GM12878 (cell line): ENCODE results near the gene DNAJC11. TPM values are rescaled to one million over a fixed set of nuclear protein-coding genes. Genes with fewer than 3 reads are reported as not detected.

ENCODE experiments used
- ATAC-seq: fragments of 200-7000 bp; cut with Tn5 transposase; 3 replicates; pipeline ENCODE4 v1.9.1; 2020; ENCODE audit warnings: mild to moderate bottlenecking, moderate library complexity
- BruUV-seq: library from RNA; stranded (reverse); fragments of 400-500 nt; replicated peaks from 2 replicates; lab custom pipeline; 2021; lab: Mats Ljungman, UMichigan
- CTCF ChIA-PET: fragments of 300-600 bp; sonication (Branson Sonifier 250); formaldehyde crosslinking; extraction: SDS; loops from one replicate; lab custom pipeline; 2021; ENCODE audit warnings: inconsistent platforms; lab: Yijun Ruan, JAX
- POLR2A ChIA-PET: fragments of 350-600 bp; formaldehyde crosslinking; extraction: SDS; loops from one replicate; lab custom pipeline; 2021; ENCODE audit warnings: inconsistent platforms; lab: Charles Lee
- RAD21 ChIA-PET: fragments of 300-600 bp; sonication (Branson Sonifier 250); formaldehyde crosslinking; loops from one replicate; lab custom pipeline; 2023; ENCODE audit warnings: antibody characterized with exemption; ENCODE audit not compliant: unreplicated experiment; lab: Charles Lee
- SMC1A ChIA-PET: fragments of 300-600 bp; sonication (Branson Sonifier 250); formaldehyde crosslinking; loops from one replicate; lab custom pipeline; 2023; ENCODE audit not compliant: unreplicated experiment, uncharacterized antibody; lab: Charles Lee
- DNase-seq: peaks from one replicate; pipeline ENCODE4 v3.0.0-alpha.2; 2011; ENCODE audit warnings: low read depth, low spot score
- FAIRE-seq: peaks from 3 replicates; lab custom pipeline; 2011; peaks lifted over from hg19 to GRCh38; lab: Jason Lieb, UNC
- H2AFZ ChIP-seq: 2 replicates; pipeline ENCODE4 v1.6.0; 2011; ENCODE audit warnings: low read depth, low read length, control low read depth; ENCODE audit not compliant: control insufficient read depth
- H3K27ac ChIP-seq: 2 replicates; pipeline ENCODE4 v1.5.1; 2011; ENCODE audit warnings: control low read depth; ENCODE audit not compliant: control insufficient read depth, insufficient read depth
- H3K27me3 ChIP-seq, 2 experiments: replicated peaks in 1 of 2; 2 replicates each; pipeline versions ENCODE4 v1.6.0 to v1.6.1; 2011; ENCODE audit warnings: low read length in 1 of 2; ENCODE audit not compliant: control insufficient read depth in 2 of 2, insufficient read depth in 2 of 2
- H3K36me3 ChIP-seq, 2 experiments: 2 replicates each; pipeline ENCODE4 v1.5.1; 2011; ENCODE audit warnings: low read length in 1 of 2; ENCODE audit not compliant: control insufficient read depth in 2 of 2, insufficient read depth in 2 of 2
- H3K4me1 ChIP-seq: 2 replicates; pipeline ENCODE4 v1.6.1; 2011; ENCODE audit warnings: mild to moderate bottlenecking, low read length, moderate library complexity, mixed read lengths; ENCODE audit not compliant: control insufficient read depth, insufficient read depth
- H3K4me2 ChIP-seq: 2 replicates; pipeline ENCODE4 v1.6.0; 2011; ENCODE audit warnings: control low read depth; ENCODE audit not compliant: control insufficient read depth, insufficient read depth
- H3K4me3 ChIP-seq: fragments of 200-600 bp; sonication (generic); 2 replicates; pipeline ENCODE4 v1.5.1; 2016
- H3K79me2 ChIP-seq: 2 replicates; pipeline ENCODE4 v1.6.0; 2011; ENCODE audit warnings: low read length; ENCODE audit not compliant: control insufficient read depth, insufficient read depth
- H3K9ac ChIP-seq: 2 replicates; pipeline ENCODE4 v1.8.0; 2011; ENCODE audit warnings: low read length, control low read depth, mixed read lengths; ENCODE audit not compliant: control insufficient read depth, insufficient read depth
- H3K9me3 ChIP-seq: replicated peaks from 3 replicates; pipeline ENCODE4 v1.5.1; 2011; ENCODE audit warnings: mild to moderate bottlenecking, low read length; ENCODE audit not compliant: control insufficient read depth, insufficient read depth
- H4K20me1 ChIP-seq: 2 replicates; pipeline ENCODE4 v1.6.0; 2011; ENCODE audit not compliant: control insufficient read depth, insufficient read depth
- CREM ChIP-seq: IDR thresholded peaks from 2 replicates; pipeline ENCODE4 v1.6.1; 2014; ENCODE audit warnings: antibody characterized with exemption, low read depth
- EZH2 ChIP-seq: IDR thresholded peaks from 2 replicates; pipeline ENCODE4 v1.6.1; 2012; ENCODE audit warnings: low read depth, mild to moderate bottlenecking, control low read depth, inconsistent platforms, low read length, borderline replicate concordance; ENCODE audit not compliant: control insufficient read depth
- MEF2A ChIP-seq: IDR thresholded peaks from 2 replicates; pipeline ENCODE4 v1.6.1; 2011; ENCODE audit warnings: low read depth, mild to moderate bottlenecking, low read length, moderate library complexity; ENCODE audit not compliant: insufficient read depth
- SMC3 ChIP-seq: IDR thresholded peaks from 2 replicates; pipeline ENCODE4 v1.6.1; 2011; ENCODE audit warnings: low read length, improper control_type of control experiment, borderline replicate concordance
- ZBTB11 ChIP-seq: fragments of 450-650 bp; formaldehyde crosslinking; IDR thresholded peaks from 2 replicates; pipeline ENCODE4 v1.5.0; 2022; ENCODE audit warnings: mild to moderate bottlenecking, missing genetic modification characterization
- WGBS: methylation state at CpG from one replicate; pipeline ENCODE4 v1.1.6; 2016; ENCODE audit warnings: low lambda C conversion rate; ENCODE audit not compliant: insufficient replicate concordance, insufficient coverage; ENCODE audit errors: missing lambda C conversion rate; 5-methylcytosine and 5-hydroxymethylcytosine counted together
- in situ Hi-C: fragments of 300-500 bp; cut with MboI; formaldehyde crosslinking; loops from 9 replicates; pipeline ENCODE4 v1.14.3; 2018; ENCODE audit warnings: mixed read lengths
- intact Hi-C: fragments of 100-400 bp; cut with micrococcal nuclease; formaldehyde crosslinking; loops from one replicate; pipeline ENCODE4 v1.14.2; 2022; ENCODE audit not compliant: unreplicated experiment
- polyA plus RNA-seq, 11 experiments: library from polyadenylated mRNA; depleted of rRNA in 4 of 11; unstranded in 6 of 11; stranded (reverse) in 5 of 11; fragments of >200 nt; fragmentation: Nextera tagmentation in 4 of 11; fragmentation: Illumina TruSeq in 1 of 11; extraction: Ambion mirVana in 4 of 11; extraction: Trizol in 1 of 11; gene quantifications; 1 replicate in 1 of 11; 2 replicates in 10 of 11; pipeline versions ENCODE4 v1.2.1 to v1.2.3, GENCODE V29; 2011 to 2016; ENCODE audit warnings: inconsistent platforms in 2 of 11, missing spikeins in 2 of 11, low read depth in 1 of 11
- total RNA-seq, 4 experiments: library from RNA; depleted of rRNA in 3 of 4; stranded (reverse); fragments of >200 nt in 3 of 4; fragmentation: Illumina TruSeq in 1 of 4; extraction: Trizol in 1 of 4; gene quantifications; 2 replicates each; pipeline versions ENCODE4 v1.2.1 to v1.2.3, GENCODE V29; 2013 to 2021
- TF ChIP-seq, protein P1 (sequence below): fragments of 450-650 bp; IDR thresholded peaks from 2 replicates; pipeline ENCODE4 v1.6.1; 2017; ENCODE audit warnings: mild to moderate bottlenecking, low read depth, inconsistent platforms; ENCODE audit not compliant: poor library complexity, severe bottlenecking

DNAJC11 gene
- total and polyA plus RNA-seq, 10 of the 15 experiments (the other 5 are each of a cell fraction or from before 2014, with no cell fraction given) = 5.0 to 58.8 (median 39.5) TPM

- SMC1A ChIA-PET = no interaction called here
- H4K20me1 ChIP-seq = no peaks in the 10 kb centered on the region
- RAD21 ChIA-PET = no interaction called here
- in situ Hi-C loops (loop anchor here (5.0 kb wide), 1 partner anchor 146 kb away; the partner anchor contains the start of gene PLEKHG5), intact Hi-C loops (no loop called here)
- no peak overlapping the region for H3K4me2 ChIP-seq
- no peaks in the 10 kb centered on the region for H3K9me3 ChIP-seq
- CTCF ChIA-PET = interaction anchor here (1.1 kb wide), 1 partner anchor 148 kb away, joined by 3 read pairs; no protein-coding TSS in a partner anchor
- no peaks in the 10 kb centered on the region for H3K79me2 ChIP-seq
- H3K4me3 ChIP-seq = no peak overlapping the region
- no peak overlapping the region for H2AFZ ChIP-seq
- TF ChIP-seq, protein P1, sequence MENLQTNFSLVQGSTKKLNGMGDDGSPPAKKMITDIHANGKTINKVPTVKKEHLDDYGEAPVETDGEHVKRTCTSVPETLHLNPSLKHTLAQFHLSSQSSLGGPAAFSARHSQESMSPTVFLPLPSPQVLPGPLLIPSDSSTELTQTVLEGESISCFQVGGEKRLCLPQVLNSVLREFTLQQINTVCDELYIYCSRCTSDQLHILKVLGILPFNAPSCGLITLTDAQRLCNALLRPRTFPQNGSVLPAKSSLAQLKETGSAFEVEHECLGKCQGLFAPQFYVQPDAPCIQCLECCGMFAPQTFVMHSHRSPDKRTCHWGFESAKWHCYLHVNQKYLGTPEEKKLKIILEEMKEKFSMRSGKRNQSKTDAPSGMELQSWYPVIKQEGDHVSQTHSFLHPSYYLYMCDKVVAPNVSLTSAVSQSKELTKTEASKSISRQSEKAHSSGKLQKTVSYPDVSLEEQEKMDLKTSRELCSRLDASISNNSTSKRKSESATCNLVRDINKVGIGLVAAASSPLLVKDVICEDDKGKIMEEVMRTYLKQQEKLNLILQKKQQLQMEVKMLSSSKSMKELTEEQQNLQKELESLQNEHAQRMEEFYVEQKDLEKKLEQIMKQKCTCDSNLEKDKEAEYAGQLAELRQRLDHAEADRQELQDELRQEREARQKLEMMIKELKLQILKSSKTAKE = no peak
- TF ChIP-seq EZH2 (no peak), CREM (no peak), SMC3 (no peak), ZBTB11 (CRISPR knock-in tag) (no peak), MEF2A (no peak)
- BruUV-seq = no TSS peak
- no peak overlapping the region for H3K9ac ChIP-seq
- no peak overlapping the region for H3K27ac ChIP-seq
- ATAC-seq = no peak
- no peak for DNase-seq
- peaks cover 15 to 25% of the 10 kb centered on the region in 2 experiments; a peak in 3 of 4 replicates for H3K36me3 ChIP-seq
- WGBS = 97% methylated on average over 18 of the region's 18 CpGs
- no peaks in the 10 kb centered on the region for H3K4me1 ChIP-seq
- POLR2A ChIA-PET = no interaction called here
- FAIRE-seq = no peak
- H3K27me3 ChIP-seq = no peaks in the 10 kb centered on the region
Observed at GRCh38 chr1:6638226-6638625, 63.4 kb downstream of the DNAJC11 start.
